Ishikawa (cell line): ENCODE data around the gene VWA5B1.

Source experiments
- CEBPB ChIP-seq: IDR thresholded peaks from 2 replicates; pipeline ENCODE4 v1.6.1; 2012
- CREB1 ChIP-seq: IDR thresholded peaks from 2 replicates; pipeline ENCODE4 v1.6.1; 2012; ENCODE audit warnings: low read depth
- EGR1 ChIP-seq: IDR thresholded peaks from 2 replicates; pipeline ENCODE4 v1.6.1; 2012
- EP300 ChIP-seq: IDR thresholded peaks from 2 replicates; pipeline ENCODE4 v1.6.1; 2012; ENCODE audit warnings: borderline replicate concordance
- FOXM1 ChIP-seq: IDR thresholded peaks from 2 replicates; pipeline ENCODE4 v1.6.1; 2012; ENCODE audit warnings: low read depth, borderline replicate concordance
- NFIC ChIP-seq: IDR thresholded peaks from 2 replicates; pipeline ENCODE4 v1.6.1; 2012
- RAD21 ChIP-seq: IDR thresholded peaks from 2 replicates; pipeline ENCODE4 v1.6.1; 2012; ENCODE audit warnings: low read depth
- TAF1 ChIP-seq: IDR thresholded peaks from 2 replicates; pipeline ENCODE4 v1.6.1; 2012; ENCODE audit warnings: low read depth, mild to moderate bottlenecking
- TCF12 ChIP-seq: IDR thresholded peaks from 2 replicates; pipeline ENCODE4 v1.6.1; 2012; ENCODE audit warnings: low read depth
- TEAD4 ChIP-seq: IDR thresholded peaks from 2 replicates; pipeline ENCODE4 v1.6.1; 2012
- YY1 ChIP-seq: IDR thresholded peaks from 2 replicates; pipeline ENCODE4 v1.6.1; 2012; ENCODE audit warnings: low read depth
- ZBTB7A ChIP-seq: IDR thresholded peaks from 2 replicates; pipeline ENCODE4 v1.6.1; 2012; ENCODE audit warnings: low read depth
- TF ChIP-seq, protein P1 (sequence below): IDR thresholded peaks from 2 replicates; pipeline ENCODE4 v1.6.1; 2012
- TF ChIP-seq, protein P2 (sequence below): IDR thresholded peaks from 2 replicates; pipeline ENCODE4 v1.6.1; 2012; ENCODE audit warnings: low read depth, mild to moderate bottlenecking
- TF ChIP-seq, protein P3 (sequence below): IDR thresholded peaks from 2 replicates; pipeline ENCODE4 v1.6.1; 2012

VWA5B1 gene

DNA sequence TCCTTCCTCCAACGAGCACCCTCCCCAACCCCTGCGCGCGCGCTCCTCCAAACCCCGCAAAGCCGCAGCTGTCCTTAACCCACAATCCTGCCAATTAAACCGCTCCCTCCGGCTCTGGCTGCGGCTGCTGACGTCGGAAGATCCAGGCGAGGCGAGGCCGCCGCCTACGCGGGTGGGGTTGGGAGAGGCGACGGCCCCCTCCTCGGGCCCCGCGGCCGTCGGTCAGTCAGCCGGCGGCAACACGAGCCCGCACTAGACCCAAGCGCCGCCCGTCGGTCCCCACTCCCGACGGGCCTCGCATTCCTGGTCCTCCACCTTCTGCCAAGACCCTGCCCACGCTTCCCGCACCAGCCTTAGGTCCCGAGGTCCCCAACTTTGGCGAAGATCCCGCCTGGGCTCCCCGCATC lies 75.4 kb downstream of the VWA5B1 start:
- TF ChIP-seq NFIC (no peak), ZBTB7A (no peak), CREB1 (no peak)

DNA sequence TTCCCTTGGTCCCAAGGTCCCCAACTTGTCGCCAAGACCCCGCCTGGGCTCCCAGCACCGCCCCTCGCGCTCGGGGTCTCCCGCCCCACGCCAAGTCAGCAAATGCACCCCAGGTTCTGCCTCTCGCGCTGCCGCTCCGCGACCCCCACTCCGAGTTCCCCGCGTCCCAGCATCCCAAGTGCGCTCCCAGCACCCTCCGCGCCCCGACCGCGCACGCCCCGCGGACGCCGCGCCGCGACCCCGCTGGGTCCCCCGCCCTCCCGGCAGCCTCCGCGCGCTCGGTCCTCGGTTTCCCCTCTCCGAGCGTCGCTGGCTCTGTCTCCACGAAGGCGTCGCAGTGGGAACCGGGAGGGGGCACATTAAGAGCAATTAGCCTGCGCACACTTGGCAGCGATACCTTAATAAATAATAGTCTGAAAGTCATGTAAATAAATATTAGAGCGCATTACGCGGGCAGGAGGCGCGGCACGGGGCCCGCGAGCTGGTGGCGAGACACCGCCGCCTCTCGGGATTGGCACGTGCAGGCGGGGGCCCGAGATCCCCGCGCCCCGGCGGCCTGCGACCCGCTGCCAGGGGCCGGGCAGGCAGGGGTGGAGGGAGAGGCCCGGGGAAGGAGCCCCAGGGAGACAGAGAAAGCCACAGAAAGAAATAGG lies 75.9 kb downstream of the VWA5B1 start:
- no peak for TF ChIP-seq TAF1

DNA sequence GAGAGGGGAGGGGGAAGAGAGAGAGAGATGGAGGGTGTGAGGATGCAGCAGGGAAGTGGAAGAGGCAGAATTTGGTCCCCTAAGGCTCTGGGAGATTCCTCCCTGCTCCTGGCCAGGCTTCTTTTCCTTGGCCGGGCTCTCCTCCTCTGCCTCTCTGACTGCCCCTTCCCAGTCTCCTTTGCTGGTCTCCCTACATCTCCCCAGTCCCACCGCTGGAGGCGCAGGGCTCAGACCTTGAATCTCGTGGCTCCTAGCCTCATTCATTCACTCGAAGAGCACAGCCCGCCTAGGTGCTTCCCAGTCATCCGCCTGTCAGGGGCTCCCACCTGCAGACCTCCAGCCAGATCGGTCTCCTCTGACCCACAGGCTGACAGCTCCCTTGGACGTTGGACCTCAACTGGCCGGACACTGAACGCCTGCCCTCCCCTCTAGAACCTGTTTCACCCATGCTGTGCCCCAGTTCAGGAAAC lies 76.5 kb downstream of the VWA5B1 start:
- TF ChIP-seq, protein P1, sequence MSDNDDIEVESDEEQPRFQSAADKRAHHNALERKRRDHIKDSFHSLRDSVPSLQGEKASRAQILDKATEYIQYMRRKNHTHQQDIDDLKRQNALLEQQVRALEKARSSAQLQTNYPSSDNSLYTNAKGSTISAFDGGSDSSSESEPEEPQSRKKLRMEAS: peak; percentile 44; the same call in 1 of the 2 replicates
- TF ChIP-seq YY1: no peak
- no peak for TF ChIP-seq FOXM1

DNA sequence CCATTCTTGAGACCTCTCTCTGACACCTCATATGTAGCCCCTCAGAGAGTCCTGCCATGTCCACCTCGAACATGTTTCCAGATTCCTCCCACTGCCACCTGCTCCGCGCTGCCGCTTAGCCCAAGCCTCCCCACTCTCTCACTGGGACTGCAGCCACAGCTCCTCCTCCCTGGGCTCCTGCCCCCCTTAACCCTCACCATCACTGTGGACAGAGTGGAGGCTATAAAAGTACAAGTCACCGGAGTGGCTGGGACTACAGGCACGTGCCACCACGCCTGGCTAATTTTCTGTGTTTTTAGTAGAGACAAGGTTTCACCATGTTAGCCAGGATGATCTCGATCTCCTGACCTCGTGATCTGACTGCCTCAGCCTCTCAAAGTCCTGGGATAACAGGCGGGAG lies 77.0 kb downstream of the VWA5B1 start:
- TF ChIP-seq EGR1 (no peak), CEBPB (no peak), EP300 (no peak), TAF1 (no peak), TEAD4 (no peak), RAD21 (no peak), TCF12 (no peak), NFIC (no peak), CREB1 (no peak), YY1 (no peak), FOXM1 (no peak), ZBTB7A (no peak)
- TF ChIP-seq, protein P1: no peak; the same call in 1 of the 2 replicates
- TF ChIP-seq, protein P2, sequence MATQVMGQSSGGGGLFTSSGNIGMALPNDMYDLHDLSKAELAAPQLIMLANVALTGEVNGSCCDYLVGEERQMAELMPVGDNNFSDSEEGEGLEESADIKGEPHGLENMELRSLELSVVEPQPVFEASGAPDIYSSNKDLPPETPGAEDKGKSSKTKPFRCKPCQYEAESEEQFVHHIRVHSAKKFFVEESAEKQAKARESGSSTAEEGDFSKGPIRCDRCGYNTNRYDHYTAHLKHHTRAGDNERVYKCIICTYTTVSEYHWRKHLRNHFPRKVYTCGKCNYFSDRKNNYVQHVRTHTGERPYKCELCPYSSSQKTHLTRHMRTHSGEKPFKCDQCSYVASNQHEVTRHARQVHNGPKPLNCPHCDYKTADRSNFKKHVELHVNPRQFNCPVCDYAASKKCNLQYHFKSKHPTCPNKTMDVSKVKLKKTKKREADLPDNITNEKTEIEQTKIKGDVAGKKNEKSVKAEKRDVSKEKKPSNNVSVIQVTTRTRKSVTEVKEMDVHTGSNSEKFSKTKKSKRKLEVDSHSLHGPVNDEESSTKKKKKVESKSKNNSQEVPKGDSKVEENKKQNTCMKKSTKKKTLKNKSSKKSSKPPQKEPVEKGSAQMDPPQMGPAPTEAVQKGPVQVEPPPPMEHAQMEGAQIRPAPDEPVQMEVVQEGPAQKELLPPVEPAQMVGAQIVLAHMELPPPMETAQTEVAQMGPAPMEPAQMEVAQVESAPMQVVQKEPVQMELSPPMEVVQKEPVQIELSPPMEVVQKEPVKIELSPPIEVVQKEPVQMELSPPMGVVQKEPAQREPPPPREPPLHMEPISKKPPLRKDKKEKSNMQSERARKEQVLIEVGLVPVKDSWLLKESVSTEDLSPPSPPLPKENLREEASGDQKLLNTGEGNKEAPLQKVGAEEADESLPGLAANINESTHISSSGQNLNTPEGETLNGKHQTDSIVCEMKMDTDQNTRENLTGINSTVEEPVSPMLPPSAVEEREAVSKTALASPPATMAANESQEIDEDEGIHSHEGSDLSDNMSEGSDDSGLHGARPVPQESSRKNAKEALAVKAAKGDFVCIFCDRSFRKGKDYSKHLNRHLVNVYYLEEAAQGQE: no peak
- TF ChIP-seq, protein P3, sequence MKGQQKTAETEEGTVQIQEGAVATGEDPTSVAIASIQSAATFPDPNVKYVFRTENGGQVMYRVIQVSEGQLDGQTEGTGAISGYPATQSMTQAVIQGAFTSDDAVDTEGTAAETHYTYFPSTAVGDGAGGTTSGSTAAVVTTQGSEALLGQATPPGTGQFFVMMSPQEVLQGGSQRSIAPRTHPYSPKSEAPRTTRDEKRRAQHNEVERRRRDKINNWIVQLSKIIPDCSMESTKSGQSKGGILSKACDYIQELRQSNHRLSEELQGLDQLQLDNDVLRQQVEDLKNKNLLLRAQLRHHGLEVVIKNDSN: no peak

DNA sequence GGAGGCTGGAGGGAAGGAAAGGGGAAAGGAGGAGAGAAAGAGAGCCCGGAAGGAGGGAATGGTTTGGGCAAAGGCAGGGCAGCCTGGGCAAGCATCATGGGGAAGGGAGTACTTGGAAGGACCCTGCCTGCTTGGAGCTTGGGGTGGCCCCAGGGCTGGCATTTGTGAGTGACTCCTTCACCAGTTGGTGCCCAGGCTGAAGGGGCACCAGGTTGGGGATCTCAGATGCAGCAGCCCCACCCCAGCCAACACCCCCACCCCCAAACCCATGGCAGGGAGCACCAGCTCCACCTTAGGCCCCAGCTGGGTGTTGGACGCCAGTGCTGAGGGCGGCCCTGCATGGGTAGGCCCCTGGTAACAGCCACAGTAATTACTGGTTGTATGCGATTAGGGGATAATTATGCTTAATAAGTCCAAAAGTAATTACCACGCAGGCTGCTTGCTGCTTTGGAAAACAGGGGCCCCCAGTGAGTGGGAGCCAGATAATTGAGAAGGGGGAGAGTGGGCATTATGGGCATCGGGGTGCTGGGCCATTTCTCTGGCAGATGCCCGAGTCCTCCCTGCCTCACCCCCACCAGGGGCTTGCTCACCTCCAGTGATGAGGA lies 78.3 kb downstream of the VWA5B1 start:
- TF ChIP-seq EGR1: no peak
- no peak for TF ChIP-seq EP300

DNA sequence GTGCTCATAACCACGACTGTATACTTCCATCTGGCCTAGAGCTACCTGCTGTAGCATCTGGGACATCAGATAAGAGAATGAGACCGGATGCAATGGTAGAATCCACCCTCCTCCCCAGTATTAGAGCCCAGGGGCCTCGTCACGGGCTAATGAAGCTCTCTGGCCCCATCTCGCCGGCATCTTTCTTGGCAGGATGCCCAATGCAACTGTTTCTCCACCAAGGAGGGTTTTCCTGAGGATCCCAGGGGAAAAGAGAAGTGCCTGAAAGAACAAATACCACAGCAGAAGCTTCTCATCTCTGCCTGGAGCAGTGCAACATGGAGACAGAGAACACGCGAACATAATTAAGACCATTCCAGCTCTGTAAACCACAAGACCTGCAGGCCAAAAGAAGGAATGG lies 80.0 kb downstream of the VWA5B1 start:
- TF ChIP-seq CREB1 (no peak), ZBTB7A (no peak), FOXM1 (no peak), TAF1 (no peak), CEBPB (no peak), TCF12 (no peak), TEAD4 (no peak), EP300 (no peak)
- TF ChIP-seq, protein P2: no peak
- TF ChIP-seq, protein P3: no peak

DNA sequence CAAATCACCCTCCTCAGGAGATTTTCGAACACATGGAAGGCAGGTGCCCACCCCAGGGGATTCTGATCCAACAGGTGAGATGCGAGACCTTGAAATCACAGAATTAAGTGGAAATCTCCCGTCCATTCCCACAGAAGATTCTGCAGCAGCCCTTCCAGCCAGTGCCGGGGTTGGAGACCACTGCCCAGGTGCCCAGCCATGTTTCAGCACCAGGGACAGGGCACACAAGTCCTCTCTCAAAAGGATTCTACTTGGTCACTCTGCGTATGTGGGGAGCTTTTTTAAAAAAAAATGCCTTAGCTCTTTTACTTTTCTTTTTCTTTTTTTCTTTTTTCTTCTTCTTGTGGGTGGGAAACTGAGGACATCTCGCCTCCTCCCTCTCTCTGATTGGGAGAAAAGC lies 80.7 kb downstream of the VWA5B1 start:
- TF ChIP-seq, protein P1: no peak
- TF ChIP-seq, protein P2: peak; percentile 91
